ENCODE measurements around the gene ZSCAN22. TPM values are rescaled to one million over a fixed set of nuclear protein-coding genes. Genes with fewer than 3 reads are reported as not detected.

Gene ZSCAN22
- total and polyA plus RNA-seq, 2 of the 13 experiments (the other 11 are each of a cell fraction or from before 2014, with no cell fraction given), result 2.5 to 3.5 TPM

DNA sequence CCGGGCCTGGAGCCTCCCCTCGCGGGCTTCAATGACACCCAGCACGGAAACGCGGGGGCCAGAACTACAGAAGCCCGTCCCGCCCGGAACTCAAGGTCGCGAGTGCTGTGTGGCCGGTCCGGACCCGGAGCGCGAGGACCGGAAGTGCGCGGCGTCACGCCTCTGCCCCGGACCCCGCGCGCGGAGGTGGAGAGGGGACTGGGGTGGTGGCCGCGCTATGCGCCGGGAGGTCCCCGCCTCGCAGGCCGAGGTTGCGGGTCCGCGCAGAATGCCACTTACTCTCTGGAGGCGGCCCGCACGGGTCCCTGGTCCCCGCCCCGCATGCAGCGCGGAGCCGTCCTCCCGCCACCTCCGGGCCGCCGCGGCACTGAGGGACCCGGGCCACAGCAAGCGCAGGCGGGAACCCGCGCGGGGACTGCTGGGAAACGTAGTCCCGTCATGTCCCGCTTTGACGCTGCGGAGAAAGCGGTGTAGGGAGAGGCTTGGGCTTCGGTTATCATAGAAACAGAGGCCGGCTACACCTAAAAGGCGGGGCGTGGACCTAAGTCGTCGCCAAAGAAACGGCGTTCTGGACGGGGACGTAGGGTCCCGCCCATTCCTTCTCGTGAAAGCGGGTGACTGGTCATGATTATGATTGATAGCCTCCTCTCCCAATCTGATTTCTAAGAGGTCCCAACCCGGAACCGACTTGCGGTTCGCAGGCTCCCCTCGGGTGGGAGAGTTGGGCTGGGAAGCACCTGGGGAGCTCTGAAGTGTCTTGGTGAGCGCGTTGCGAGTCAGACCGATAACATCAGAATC, 54.1 kb downstream of the ZSCAN22 start, which contains the start of gene ZNF837 (continued):
- TF ChIP-seq, protein P1, sequence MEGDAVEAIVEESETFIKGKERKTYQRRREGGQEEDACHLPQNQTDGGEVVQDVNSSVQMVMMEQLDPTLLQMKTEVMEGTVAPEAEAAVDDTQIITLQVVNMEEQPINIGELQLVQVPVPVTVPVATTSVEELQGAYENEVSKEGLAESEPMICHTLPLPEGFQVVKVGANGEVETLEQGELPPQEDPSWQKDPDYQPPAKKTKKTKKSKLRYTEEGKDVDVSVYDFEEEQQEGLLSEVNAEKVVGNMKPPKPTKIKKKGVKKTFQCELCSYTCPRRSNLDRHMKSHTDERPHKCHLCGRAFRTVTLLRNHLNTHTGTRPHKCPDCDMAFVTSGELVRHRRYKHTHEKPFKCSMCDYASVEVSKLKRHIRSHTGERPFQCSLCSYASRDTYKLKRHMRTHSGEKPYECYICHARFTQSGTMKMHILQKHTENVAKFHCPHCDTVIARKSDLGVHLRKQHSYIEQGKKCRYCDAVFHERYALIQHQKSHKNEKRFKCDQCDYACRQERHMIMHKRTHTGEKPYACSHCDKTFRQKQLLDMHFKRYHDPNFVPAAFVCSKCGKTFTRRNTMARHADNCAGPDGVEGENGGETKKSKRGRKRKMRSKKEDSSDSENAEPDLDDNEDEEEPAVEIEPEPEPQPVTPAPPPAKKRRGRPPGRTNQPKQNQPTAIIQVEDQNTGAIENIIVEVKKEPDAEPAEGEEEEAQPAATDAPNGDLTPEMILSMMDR (CRISPR knock-in tag; IDR thresholded peaks at IDR 0.05), result peak; percentile 46
- TF ChIP-seq ZNF24 (IDR thresholded peaks at IDR 0.05), result peak; percentile 26; the same call in 1 of the 2 replicates
- peak; percentile 97 for TF ChIP-seq KDM5A (IDR thresholded peaks at IDR 0.05; ENCODE audit: borderline replicate concordance, low read length)
- TF ChIP-seq ZFX (CRISPR knock-in tag; IDR thresholded peaks at IDR 0.05; ENCODE audit: low read depth), result peak; percentile 99
- TF ChIP-seq PAF1 (CRISPR knock-in tag; IDR thresholded peaks at IDR 0.05), result no peak
- TF ChIP-seq, protein P2, sequence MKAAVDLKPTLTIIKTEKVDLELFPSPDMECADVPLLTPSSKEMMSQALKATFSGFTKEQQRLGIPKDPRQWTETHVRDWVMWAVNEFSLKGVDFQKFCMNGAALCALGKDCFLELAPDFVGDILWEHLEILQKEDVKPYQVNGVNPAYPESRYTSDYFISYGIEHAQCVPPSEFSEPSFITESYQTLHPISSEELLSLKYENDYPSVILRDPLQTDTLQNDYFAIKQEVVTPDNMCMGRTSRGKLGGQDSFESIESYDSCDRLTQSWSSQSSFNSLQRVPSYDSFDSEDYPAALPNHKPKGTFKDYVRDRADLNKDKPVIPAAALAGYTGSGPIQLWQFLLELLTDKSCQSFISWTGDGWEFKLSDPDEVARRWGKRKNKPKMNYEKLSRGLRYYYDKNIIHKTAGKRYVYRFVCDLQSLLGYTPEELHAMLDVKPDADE (CRISPR knock-in tag; IDR thresholded peaks at IDR 0.05), result no peak
- TF ChIP-seq ZNF382 (CRISPR knock-in tag; IDR thresholded peaks at IDR 0.05; ENCODE audit: borderline replicate concordance), result no peak
- TF ChIP-seq ZNF232 (CRISPR knock-in tag; IDR thresholded peaks at IDR 0.05; ENCODE audit: borderline replicate concordance), result peak; percentile 91
- TF ChIP-seq ZFYVE20 (CRISPR knock-in tag; IDR thresholded peaks at IDR 0.05; ENCODE audit: borderline replicate concordance, low read depth), result peak; percentile 92; the same call in 1 of the 2 replicates
- no peak for TF ChIP-seq ZNF562 (CRISPR knock-in tag; IDR thresholded peaks at IDR 0.05; ENCODE audit: borderline replicate concordance)
- no peak for TF ChIP-seq JUN (CRISPR knock-in tag; IDR thresholded peaks at IDR 0.05)
- peak; percentile 47 for TF ChIP-seq SUZ12 (IDR thresholded peaks at IDR 0.05; ENCODE audit: low read depth, low read length)
- TF ChIP-seq ZNF224 (CRISPR knock-in tag; IDR thresholded peaks at IDR 0.05), result peak; percentile 19; the same call in 1 of the 2 replicates
- peak; percentile 28 for TF ChIP-seq ATF1 (CRISPR knock-in tag; IDR thresholded peaks at IDR 0.05)
- no peak for TF ChIP-seq ZMYM3 (CRISPR knock-in tag; IDR thresholded peaks at IDR 0.05)
- no peak for TF ChIP-seq FUBP1 (CRISPR knock-in tag; IDR thresholded peaks at IDR 0.05; ENCODE audit: borderline replicate concordance)
- TF ChIP-seq HOMEZ (CRISPR knock-in tag; IDR thresholded peaks at IDR 0.05; ENCODE audit: low read depth), result no peak
- peak; percentile 97 for TF ChIP-seq MYC (CRISPR knock-in tag; IDR thresholded peaks at IDR 0.05; ENCODE audit: borderline replicate concordance)
- peak; percentile 87 for TF ChIP-seq FOXC1 (CRISPR knock-in tag; IDR thresholded peaks at IDR 0.05; ENCODE audit: borderline replicate concordance)
- peak; percentile 37; the same call in 1 of the 2 replicates for TF ChIP-seq ZSCAN5A (CRISPR knock-in tag; IDR thresholded peaks at IDR 0.05; ENCODE audit: borderline replicate concordance)
